Kidney (tissue), 2 donors: ENCODE measurements around the gene PPID. TPM values are rescaled to one million over a fixed set of nuclear protein-coding genes. Genes with fewer than 3 reads are reported as not detected.

Source experiments
- polyA plus RNA-seq: library from polyadenylated mRNA; stranded (reverse); fragments of 350-450 nt; fragmentation: Illumina TruSeq; extraction: RNeasy Lipid Tissue Mini Kit (QIAGEN cat#74804); gene quantifications from one replicate; pipeline ENCODE4 v1.2.3, GENCODE V29; 2014; ENCODE audit warnings: low read depth, low replicate concordance; ENCODE audit not compliant: insufficient read depth
- total RNA-seq: library from RNA; stranded (reverse); fragmentation: NEBNext Ultra II Directional; extraction: Animal tissue kit (Norgen Biotek cat#: 25700); gene quantifications from one replicate; pipeline ENCODE4 v1.2.1, GENCODE V29; 2021
- donor health status: DM: yes; HTN: yes; CAD: no.

PPID gene
- total and polyA plus RNA-seq, 2 donors from 2014 or later = 15.7 to 41.9 TPM

Other genes starting within 250 kb of the PPID start
- 1.4 TPM for gene RXFP1, start 201.5 kb downstream of the PPID start, total RNA-seq
- gene RXFP1, start 201.5 kb downstream of the PPID start, polyA plus RNA-seq = 1.7 TPM
- gene C4orf46, start 51.5 kb downstream of the PPID start, total RNA-seq = 3.9 TPM
- gene C4orf46, start 51.5 kb downstream of the PPID start, polyA plus RNA-seq = 1.9 TPM
- gene ETFDH, start 51.1 kb downstream of the PPID start, total RNA-seq = 20.4 TPM
- gene ETFDH, start 51.1 kb downstream of the PPID start, polyA plus RNA-seq = 58.3 TPM
- gene FNIP2, start 45.6 kb upstream of the PPID start, total RNA-seq = 65.1 TPM
- gene FNIP2, start 45.6 kb upstream of the PPID start, polyA plus RNA-seq = 13.2 TPM